Measurements from ENCODE around the gene VEGFB. TPM values are rescaled to one million over a fixed set of nuclear protein-coding genes. Genes with fewer than 3 reads are reported as not detected.

Gene VEGFB
- total RNA-seq, 1 donor from 2014 or later, result 276 TPM

- ATAC-seq (ENCODE audit: poor library complexity) (peak; percentile 5), DNase-seq (no peak)
- intact Hi-C loops (cut with DNase I), result no loop called here
Measured at GRCh38 chr11:64252003-64252872, 17.9 kb downstream of the VEGFB start.

- no peak for DNase-seq
- no peak for ATAC-seq (ENCODE audit: poor library complexity)
- intact Hi-C loops (cut with DNase I), result no loop called here
Measured at GRCh38 chr11:64253043-64253442, 18.7 kb downstream of the VEGFB start.

GRCh38 chr11:64253481-64253880 is 19.1 kb downstream of the VEGFB start:
- DNase-seq, result no peak
- intact Hi-C loops (cut with DNase I), result no loop called here
- no peak for ATAC-seq (ENCODE audit: poor library complexity)

GRCh38 chr11:64254326-64254725 is 19.9 kb downstream of the VEGFB start:
- intact Hi-C loops (cut with DNase I), result no loop called here
- no peak for ATAC-seq (ENCODE audit: poor library complexity)
- DNase-seq, result no peak

GRCh38 chr11:64255135-64256128 is 21.0 kb downstream of the VEGFB start:
- intact Hi-C loops (cut with DNase I), result no loop called here

GRCh38 chr11:64256300-64256699 is 21.9 kb downstream of the VEGFB start:
- DNase-seq (no peak), ATAC-seq (ENCODE audit: poor library complexity) (no peak)
- intact Hi-C loops (cut with DNase I), result no loop called here

More at GRCh38 chr11:64255135-64256128, 21.0 kb downstream of the VEGFB start:
- DNase-seq (no peak), ATAC-seq (ENCODE audit: poor library complexity) (no peak)

GRCh38 chr11:64258356-64258755 is 24.0 kb downstream of the VEGFB start:
- no peak for DNase-seq
- no peak for ATAC-seq (ENCODE audit: poor library complexity)
- intact Hi-C loops (cut with DNase I), result no loop called here

GRCh38 chr11:64258946-64259532 is 24.7 kb downstream of the VEGFB start:
- intact Hi-C loops (cut with DNase I), result no loop called here
- no peak for ATAC-seq (ENCODE audit: poor library complexity)
- DNase-seq, result no peak

- DNase-seq (no peak), ATAC-seq (ENCODE audit: poor library complexity) (no peak)
- intact Hi-C loops (cut with DNase I), result no loop called here
Measured at GRCh38 chr11:64259533-64260067, 25.2 kb downstream of the VEGFB start.

- ATAC-seq (ENCODE audit: poor library complexity), result no peak
- intact Hi-C loops (cut with DNase I), result no loop called here
- no peak for DNase-seq
Measured at GRCh38 chr11:64260147-64260708, 25.8 kb downstream of the VEGFB start.

- intact Hi-C loops (cut with DNase I), result no loop called here
- no peak for ATAC-seq (ENCODE audit: poor library complexity)
- no peak for DNase-seq
Measured at GRCh38 chr11:64261556-64262080, 27.2 kb downstream of the VEGFB start.

GRCh38 chr11:64262271-64263002 is 28.1 kb downstream of the VEGFB start:
- intact Hi-C loops (cut with DNase I), result no loop called here
- no peak for ATAC-seq (ENCODE audit: poor library complexity)
- no peak for DNase-seq

- intact Hi-C loops (cut with DNase I), result no loop called here
- DNase-seq, result no peak
- no peak for ATAC-seq (ENCODE audit: poor library complexity)
Measured at GRCh38 chr11:64263021-64263946, 28.9 kb downstream of the VEGFB start.

- ATAC-seq (ENCODE audit: poor library complexity) (no peak), DNase-seq (no peak)
- intact Hi-C loops (cut with DNase I), result no loop called here
Measured at GRCh38 chr11:64263947-64264317, 29.5 kb downstream of the VEGFB start.

GRCh38 chr11:64264371-64264852 is 30.0 kb downstream of the VEGFB start:
- DNase-seq, result no peak

More at GRCh38 chr11:64264371-64264852, 30.0 kb downstream of the VEGFB start:
- ATAC-seq (ENCODE audit: poor library complexity), result no peak
- intact Hi-C loops (cut with DNase I), result no loop called here
